ENCODE data around the gene NKAIN4.

NKAIN4 gene

GRCh38 chr20:63204362-63204761 lies 49.9 kb downstream of the NKAIN4 start:
- ATAC-seq (no peak), DNase-seq (no peak)
- Mint-ChIP-seq H3K4me3 (no peak overlapping the region), H3K4me1 (peaks cover 6% of the 10 kb centered on the region), H3K36me3 (ENCODE audit: low read depth) (peaks cover 41% of the 10 kb centered on the region), H3K27ac (no peak overlapping the region), H3K27me3 (no peaks in the 10 kb centered on the region), H3K9me3 (no peaks in the 10 kb centered on the region)

- Mint-ChIP-seq H3K9me3 (no peaks in the 10 kb centered on the region), H3K27me3 (no peaks in the 10 kb centered on the region), H3K36me3 (ENCODE audit: low read depth) (peaks cover 40% of the 10 kb centered on the region), H3K4me1 (peaks cover 11% of the 10 kb centered on the region), H3K27ac (no peak overlapping the region), H3K4me3 (no peak overlapping the region)
- ATAC-seq (no peak), DNase-seq (no peak)
These were observed 51.3 kb downstream of the NKAIN4 start for GRCh38 chr20:63202811-63203526.

- H3K4me3 Mint-ChIP-seq = no peak overlapping the region
- H3K4me1 Mint-ChIP-seq = peaks cover 17% of the 10 kb centered on the region
- no peak overlapping the region for H3K27ac Mint-ChIP-seq
- DNase-seq (no peak), ATAC-seq (no peak)
- H3K36me3 Mint-ChIP-seq (ENCODE audit: low read depth) = peaks cover 35% of the 10 kb centered on the region
- H3K9me3 Mint-ChIP-seq = no peaks in the 10 kb centered on the region
- no peaks in the 10 kb centered on the region for H3K27me3 Mint-ChIP-seq
These were observed 52.2 kb downstream of the NKAIN4 start for GRCh38 chr20:63202021-63202420.

GRCh38 chr20:63198606-63199005 lies 55.7 kb downstream of the NKAIN4 start:
- Mint-ChIP-seq H3K36me3 (ENCODE audit: low read depth) (peaks cover 40% of the 10 kb centered on the region), H3K9me3 (no peaks in the 10 kb centered on the region), H3K4me3 (no peak overlapping the region), H3K27ac (no peak overlapping the region), H3K4me1 (peaks cover 25% of the 10 kb centered on the region), H3K27me3 (no peaks in the 10 kb centered on the region)
- no peak for ATAC-seq
- no peak for DNase-seq

- ATAC-seq (no peak), DNase-seq (no peak)
- Mint-ChIP-seq H3K9me3 (no peaks in the 10 kb centered on the region), H3K36me3 (ENCODE audit: low read depth) (peaks cover 32% of the 10 kb centered on the region), H3K4me1 (peaks cover 22% of the 10 kb centered on the region), H3K27ac (no peak overlapping the region), H3K27me3 (no peaks in the 10 kb centered on the region), H3K4me3 (no peak overlapping the region)
These were observed 57.3 kb downstream of the NKAIN4 start for GRCh38 chr20:63196768-63197470.

GRCh38 chr20:63194797-63195173 lies 59.5 kb downstream of the NKAIN4 start:
- ATAC-seq (no peak), DNase-seq (no peak)
- Mint-ChIP-seq H3K9me3 (no peaks in the 10 kb centered on the region), H3K36me3 (ENCODE audit: low read depth) (peaks cover 20% of the 10 kb centered on the region), H3K27ac (no peak overlapping the region), H3K4me3 (no peak overlapping the region), H3K27me3 (no peaks in the 10 kb centered on the region), H3K4me1 (peaks cover 22% of the 10 kb centered on the region)

GRCh38 chr20:63194007-63194796 lies 60.1 kb downstream of the NKAIN4 start:
- peaks cover 22% of the 10 kb centered on the region for H3K4me1 Mint-ChIP-seq
- no peaks in the 10 kb centered on the region for H3K9me3 Mint-ChIP-seq
- H3K27ac Mint-ChIP-seq = no peak overlapping the region
- H3K36me3 Mint-ChIP-seq (ENCODE audit: low read depth) = peaks cover 16% of the 10 kb centered on the region
- no peak overlapping the region for H3K4me3 Mint-ChIP-seq
- no peak for DNase-seq
- ATAC-seq = no peak
- H3K27me3 Mint-ChIP-seq = no peaks in the 10 kb centered on the region

- ATAC-seq (no peak), DNase-seq (no peak)
- peaks cover 15% of the 10 kb centered on the region for H3K4me1 Mint-ChIP-seq
- H3K9me3 Mint-ChIP-seq = no peaks in the 10 kb centered on the region
- H3K4me3 Mint-ChIP-seq = no peak overlapping the region
- H3K36me3 Mint-ChIP-seq (ENCODE audit: low read depth) = peaks cover 14% of the 10 kb centered on the region
- no peak overlapping the region for H3K27ac Mint-ChIP-seq
- H3K27me3 Mint-ChIP-seq = no peaks in the 10 kb centered on the region
These were observed 61.5 kb downstream of the NKAIN4 start for GRCh38 chr20:63192721-63193120.

GRCh38 chr20:63191400-63191799 lies 62.9 kb downstream of the NKAIN4 start:
- peaks cover 10% of the 10 kb centered on the region for H3K36me3 Mint-ChIP-seq (ENCODE audit: low read depth)
- ATAC-seq = no peak
- no peak overlapping the region for H3K4me3 Mint-ChIP-seq
- no peak for DNase-seq
- peaks cover 3% of the 10 kb centered on the region for H3K4me1 Mint-ChIP-seq
- H3K27ac Mint-ChIP-seq = no peak overlapping the region
- H3K9me3 Mint-ChIP-seq = no peaks in the 10 kb centered on the region
- no peaks in the 10 kb centered on the region for H3K27me3 Mint-ChIP-seq

- Mint-ChIP-seq H3K4me1 (no peaks in the 10 kb centered on the region), H3K27ac (no peak overlapping the region), H3K36me3 (ENCODE audit: low read depth) (peaks cover 6% of the 10 kb centered on the region), H3K27me3 (no peaks in the 10 kb centered on the region), H3K4me3 (no peak overlapping the region), H3K9me3 (no peaks in the 10 kb centered on the region)
- DNase-seq = no peak
- ATAC-seq = no peak
These were observed 63.4 kb downstream of the NKAIN4 start for GRCh38 chr20:63190828-63191227.

Measured in activated naive CD8-positive, alpha-beta T cell treated with anti-CD3 and anti-CD28 coated beads, Interleukin-2, amount 50 U/mL, for 24 hours (primary cell).